Sigmoid colon (tissue), 4 donors: ENCODE results near the gene TOP2A.

Experiments
- CTCF ChIP-seq, 4 experiments: fragments of 450-650 bp in 3 of 4; fragments of 200-600 bp in 1 of 4; IDR thresholded peaks; one replicate each; pipeline ENCODE4 v1.5.1; 2016 to 2019; ENCODE audit warnings: antibody characterized with exemption in 4 of 4, mild to moderate bottlenecking in 3 of 4, moderate library complexity in 2 of 4
- EP300 ChIP-seq, 4 donors: sonication (generic); formaldehyde crosslinking; IDR thresholded peaks; one replicate each; pipeline ENCODE4 v1.6.1; 2017; ENCODE audit warnings: antibody characterized with exemption in 4 of 4
- POLR2A ChIP-seq, 2 donors: fragments of 450-650 bp; IDR thresholded peaks; one replicate each; pipeline ENCODE4 v1.6.1; 2016; ENCODE audit warnings: antibody characterized with exemption in 2 of 2, mild to moderate bottlenecking in 2 of 2, moderate library complexity in 2 of 2
- POLR2AphosphoS5 ChIP-seq, 4 donors: sonication (generic); formaldehyde crosslinking; IDR thresholded peaks; one replicate each; pipeline ENCODE4 v1.6.1; 2017; ENCODE audit warnings: antibody characterized with exemption in 4 of 4

- no peak for TF ChIP-seq CTCF (IDR thresholded peaks at IDR 0.05)
- TF ChIP-seq POLR2A (IDR thresholded peaks at IDR 0.05): no peak
- no peak for TF ChIP-seq POLR2AphosphoS5 (IDR thresholded peaks at IDR 0.05)
- no peak for TF ChIP-seq EP300 (IDR thresholded peaks at IDR 0.05)
Measured at GRCh38 chr17:40374821-40375498, 42.7 kb downstream of the TOP2A start.
